GM19328 (cell line): ENCODE data around the gene BMP8A.

Experiments
- ATAC-seq: cut with Tn5 transposase; IDR thresholded peaks from one replicate; pipeline ENCODE4 v1.9.1; 2021; ENCODE audit warnings: mild to moderate bottlenecking, moderate library complexity; ENCODE audit not compliant: unreplicated experiment

Gene BMP8A

DNA sequence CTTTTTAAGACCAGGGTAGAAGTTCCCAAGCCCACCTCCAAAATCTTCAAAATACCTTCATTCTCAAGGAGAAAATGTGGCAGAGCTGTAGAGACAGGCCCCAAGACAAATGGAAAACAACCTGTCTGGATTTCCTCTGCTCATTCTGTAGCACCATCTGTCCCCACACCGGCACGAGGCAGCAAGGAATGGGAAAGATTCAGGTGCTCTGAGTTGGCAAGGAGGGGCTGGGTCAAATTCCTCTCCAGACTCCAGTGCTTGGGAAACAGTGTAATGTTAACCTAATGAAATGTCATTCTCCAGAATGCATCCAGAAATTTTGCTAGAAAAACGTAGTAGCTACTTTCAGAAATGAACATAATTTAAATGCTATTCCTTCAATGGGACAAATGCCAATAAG is 75.9 kb downstream of the BMP8A start:
- no peak for ATAC-seq

DNA sequence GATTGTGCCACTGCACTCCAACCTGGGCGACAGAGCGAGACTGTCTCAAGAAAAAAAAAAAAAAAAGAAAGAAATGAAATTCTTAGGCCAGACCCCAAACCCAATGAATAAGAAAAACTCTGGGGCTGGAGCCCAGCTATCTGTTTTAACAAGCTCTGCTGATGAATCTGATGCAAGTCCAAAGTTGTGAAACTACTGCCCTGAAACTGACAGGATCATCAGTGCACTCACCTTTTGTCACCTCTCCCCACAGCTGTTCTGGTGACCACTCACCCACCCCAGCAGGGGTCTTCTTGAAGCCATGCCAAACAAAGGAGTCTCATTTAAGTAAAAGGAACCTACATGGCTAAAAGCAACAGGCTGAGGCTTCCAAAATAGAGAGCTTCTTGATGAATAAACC is 76.8 kb downstream of the BMP8A start:
- no peak for ATAC-seq

DNA sequence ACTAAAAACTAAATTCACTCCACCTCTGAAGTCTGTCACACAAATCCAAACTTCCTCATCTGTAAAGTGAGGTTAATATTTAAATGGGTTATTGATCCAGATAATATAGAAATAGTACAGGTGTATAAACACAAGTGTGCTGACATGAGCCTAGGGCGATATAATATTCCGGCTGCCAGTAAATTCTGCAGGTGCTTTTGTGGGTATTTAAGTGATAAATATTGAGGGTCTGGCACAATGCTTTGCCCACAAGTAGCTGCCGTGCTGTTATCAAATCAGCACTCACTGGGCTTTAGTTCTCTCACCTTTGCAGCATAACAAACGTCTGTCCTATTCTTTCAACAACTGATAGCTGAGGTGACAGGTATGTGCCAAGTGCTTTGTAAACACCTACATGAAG is 77.6 kb downstream of the BMP8A start:
- no peak for ATAC-seq

DNA sequence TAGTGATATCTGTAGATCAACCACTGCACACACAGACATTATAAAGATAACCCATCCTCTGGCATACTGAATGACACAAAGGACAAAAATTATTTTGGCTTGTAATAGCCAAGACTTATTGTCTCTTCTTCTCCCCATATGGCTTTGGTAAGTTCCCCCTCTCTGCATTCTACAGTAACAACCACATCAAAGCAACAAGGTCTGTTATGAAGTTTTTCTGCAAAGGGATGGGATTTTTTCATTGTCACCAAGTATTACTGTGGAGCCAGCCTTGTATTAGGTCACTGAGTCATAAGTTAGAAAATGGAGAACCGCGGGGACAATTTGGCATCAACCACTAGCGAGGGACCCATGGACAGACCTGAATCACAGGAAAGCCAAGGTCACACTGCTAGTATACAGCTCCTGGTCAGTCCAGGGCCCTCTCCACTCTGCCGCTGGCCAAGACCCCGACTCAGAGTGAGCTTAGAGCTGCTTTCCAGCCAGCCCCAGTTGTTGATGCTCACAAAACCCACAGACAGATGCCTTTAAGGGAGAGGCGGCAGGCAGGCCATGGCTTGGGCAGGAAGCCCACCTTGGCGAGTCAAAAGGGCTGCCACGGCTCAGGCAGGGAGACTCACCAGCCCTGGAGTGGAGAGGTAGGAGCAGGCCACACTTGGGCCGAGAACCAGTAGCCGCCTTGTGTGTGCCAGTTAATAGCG is 79.2 kb downstream of the BMP8A start:
- ATAC-seq = no peak

DNA sequence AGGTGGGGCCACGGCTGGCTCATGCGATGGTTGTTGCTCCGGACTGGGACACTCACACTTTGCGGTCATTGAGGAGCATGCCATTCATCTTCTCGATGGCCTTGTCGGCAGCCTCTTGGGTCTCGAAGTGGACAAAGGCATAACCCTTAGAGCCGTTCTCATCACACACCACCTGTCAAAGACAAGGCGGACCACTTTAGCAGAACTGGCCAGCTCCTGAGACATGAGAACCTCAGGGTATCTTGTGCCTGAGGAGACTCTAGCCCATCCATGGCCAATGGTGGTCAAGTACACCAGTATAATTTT is 79.7 kb downstream of the BMP8A start:
- ATAC-seq = no peak

DNA sequence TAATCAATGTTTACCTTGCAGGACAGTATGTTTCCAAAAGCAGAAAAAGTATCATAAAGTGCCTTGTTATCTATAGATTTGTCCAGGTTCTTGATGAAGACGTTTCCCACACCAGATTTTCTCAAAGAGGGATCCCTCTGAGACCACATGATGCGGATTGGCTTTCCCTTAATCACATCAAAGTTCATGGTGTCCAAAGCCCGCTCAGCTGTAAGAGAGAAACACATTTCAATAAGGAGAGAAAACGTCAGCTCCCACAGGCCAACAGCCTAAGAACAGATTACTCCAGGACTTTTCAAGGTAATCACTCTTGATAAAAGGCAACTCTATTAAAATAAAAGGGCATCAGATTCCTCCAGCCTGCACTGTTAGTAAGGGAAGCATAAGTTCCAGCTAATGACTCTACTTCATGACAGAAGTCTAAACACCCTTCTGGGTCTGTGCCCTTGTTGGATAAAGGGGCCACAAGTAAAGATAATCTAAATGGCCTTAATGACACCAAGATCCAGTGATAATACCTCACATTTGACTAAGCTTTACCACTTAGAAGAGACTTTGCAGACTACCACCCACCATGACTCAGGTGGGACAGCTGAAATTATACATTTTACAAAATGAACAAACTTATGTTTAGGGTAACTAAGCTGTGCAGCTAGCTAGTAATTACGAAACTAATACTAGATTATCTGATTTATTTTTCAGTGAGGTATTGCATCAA is 81.1 kb downstream of the BMP8A start:
- ATAC-seq = no peak

DNA sequence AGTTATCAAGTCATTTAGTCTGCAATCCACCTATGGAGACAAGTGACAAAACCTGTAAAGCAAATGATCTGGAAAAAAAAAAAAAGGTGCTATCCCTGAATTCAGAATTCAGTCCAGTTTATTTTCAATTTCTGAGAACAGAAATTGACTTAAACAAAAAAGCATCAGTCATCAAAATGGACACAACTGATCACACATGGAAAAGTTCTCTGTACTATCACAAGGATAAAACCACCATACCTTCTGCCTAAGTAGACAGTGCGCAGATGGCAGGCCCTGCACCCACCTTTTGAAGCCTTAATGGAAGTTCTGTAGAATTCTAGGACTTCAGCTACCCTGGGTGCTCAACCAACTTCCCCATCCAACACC is 81.6 kb downstream of the BMP8A start:
- ATAC-seq = no peak

DNA sequence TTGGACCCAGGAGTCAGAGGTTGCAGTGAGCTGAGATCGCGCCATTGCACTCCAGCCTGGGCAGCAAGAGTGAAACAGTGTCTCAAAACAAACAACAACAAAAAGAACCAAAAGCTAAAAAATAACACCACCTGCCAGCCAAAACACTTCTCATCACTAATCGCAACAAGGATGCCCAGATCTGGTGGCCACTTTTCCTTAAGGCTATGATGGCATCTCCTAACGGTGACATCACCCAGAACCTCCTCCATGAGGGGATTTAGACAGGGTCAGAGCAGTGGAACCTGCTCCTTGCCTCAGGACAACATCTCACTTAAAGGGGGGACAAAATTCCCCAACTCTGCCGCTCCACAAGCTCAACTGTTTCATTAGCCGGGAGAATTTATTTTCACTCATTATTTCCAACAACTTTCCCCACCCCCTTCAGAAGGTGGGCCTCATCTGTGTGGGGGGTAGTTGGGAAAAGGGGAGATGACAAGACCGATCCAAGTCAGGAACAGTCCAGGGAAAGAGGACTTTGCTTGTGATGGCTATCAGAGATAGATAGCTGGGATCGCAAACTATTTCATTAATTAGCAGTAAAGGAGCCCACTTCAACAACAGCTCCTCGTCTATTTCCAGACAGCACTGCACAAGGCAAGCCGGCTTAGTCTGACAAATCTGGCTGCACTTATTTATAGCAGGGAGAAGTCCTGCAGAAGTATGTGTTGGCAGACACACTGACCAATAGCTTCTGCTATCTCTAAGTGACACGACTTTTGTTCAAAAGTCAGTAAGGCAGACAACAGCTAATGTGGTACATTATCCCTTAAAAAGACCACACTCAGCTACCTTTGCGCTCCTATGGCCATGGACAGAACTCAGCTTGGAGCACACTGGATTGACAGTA is 82.5 kb downstream of the BMP8A start:
- ATAC-seq = no peak

DNA sequence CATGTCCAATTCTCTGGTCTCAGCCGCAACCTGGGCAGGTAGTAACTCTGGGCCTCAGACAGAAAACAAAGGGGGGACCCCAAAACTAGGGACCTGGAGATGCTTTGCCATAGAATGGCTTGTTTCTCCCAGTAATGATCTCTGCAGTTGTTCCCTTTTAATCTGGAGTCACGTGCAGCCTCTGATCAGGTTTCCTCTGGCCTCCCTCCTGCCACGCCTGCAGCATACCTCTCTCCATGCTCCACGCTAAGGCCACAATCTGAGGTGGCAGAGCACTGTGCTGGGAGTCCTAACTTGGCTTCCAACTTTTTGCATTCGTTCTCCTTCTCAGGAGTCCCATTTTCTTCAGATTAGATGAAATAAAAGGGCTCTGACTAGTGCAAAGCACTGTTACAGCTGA is 83.2 kb downstream of the BMP8A start:
- ATAC-seq = no peak
